ENCODE results near the gene RAB22A. TPM values are rescaled to one million over a fixed set of nuclear protein-coding genes. Genes with fewer than 3 reads are reported as not detected.

RAB22A gene
- total and polyA plus RNA-seq, 9 of the 15 experiments (the other 6 are each of a cell fraction or from before 2014, with no cell fraction given) = 1.1 to 8.0 (median 6.7) TPM

DNA sequence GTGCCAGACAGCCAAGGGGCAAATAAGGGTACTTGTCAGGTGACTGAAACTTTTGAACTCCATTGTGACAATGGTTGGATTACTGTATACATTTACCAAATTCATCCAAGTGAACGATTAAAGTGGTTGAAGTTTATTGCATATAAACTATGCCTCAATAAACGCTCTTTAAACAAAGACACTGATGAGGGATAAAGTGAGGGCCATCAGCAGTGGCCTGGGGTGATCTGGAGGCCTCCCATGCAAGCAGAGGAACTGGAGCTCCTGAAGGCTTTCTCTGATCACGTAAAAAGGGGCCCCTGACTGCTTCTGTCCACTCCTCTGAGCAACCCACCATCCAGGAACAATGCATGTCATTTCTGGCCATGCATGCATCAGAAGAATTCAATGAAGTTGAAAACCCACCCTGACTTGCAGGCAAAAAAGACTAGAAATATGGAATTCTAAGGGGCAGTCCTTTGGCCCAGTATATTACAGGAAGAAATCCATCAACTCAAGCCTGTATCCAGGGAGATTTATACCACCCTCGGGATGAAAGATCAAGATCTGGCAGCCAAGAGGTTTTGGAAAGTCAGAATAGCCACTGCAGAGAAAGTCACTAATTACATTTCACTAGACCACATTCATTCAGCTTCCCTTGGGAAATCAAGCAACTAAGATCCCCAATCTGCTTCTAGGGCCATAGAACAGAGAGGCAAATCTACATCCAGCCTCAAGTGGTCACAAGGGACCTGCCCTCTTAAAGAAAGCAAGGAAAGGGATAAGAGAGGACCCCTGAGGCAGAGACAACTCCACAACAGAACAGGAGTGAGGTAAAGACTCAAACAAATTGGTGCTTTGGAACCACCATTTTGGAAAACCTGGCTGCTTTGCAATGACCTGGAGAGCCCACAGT is 31.7 kb upstream of the RAB22A start (continued):
- TF ChIP-seq CBX8 (IDR thresholded peaks at IDR 0.05; ENCODE audit: borderline replicate concordance, extremely low read depth, low read depth, low read length, poor library complexity, severe bottlenecking) (no peak), ERF (CRISPR knock-in tag; IDR thresholded peaks at IDR 0.05) (no peak), PHF20 (IDR thresholded peaks at IDR 0.05; ENCODE audit: partially characterized antibody) (no peak), ZNF408 (CRISPR knock-in tag; IDR thresholded peaks at IDR 0.05; ENCODE audit: low read depth) (no peak), NFE2L1 (tag; IDR thresholded peaks at IDR 0.05; ENCODE audit: borderline replicate concordance, low read depth) (no peak), SMARCB1 (IDR thresholded peaks at IDR 0.05; ENCODE audit: insufficient read length, low read depth) (no peak)
- TF ChIP-seq, protein P1, sequence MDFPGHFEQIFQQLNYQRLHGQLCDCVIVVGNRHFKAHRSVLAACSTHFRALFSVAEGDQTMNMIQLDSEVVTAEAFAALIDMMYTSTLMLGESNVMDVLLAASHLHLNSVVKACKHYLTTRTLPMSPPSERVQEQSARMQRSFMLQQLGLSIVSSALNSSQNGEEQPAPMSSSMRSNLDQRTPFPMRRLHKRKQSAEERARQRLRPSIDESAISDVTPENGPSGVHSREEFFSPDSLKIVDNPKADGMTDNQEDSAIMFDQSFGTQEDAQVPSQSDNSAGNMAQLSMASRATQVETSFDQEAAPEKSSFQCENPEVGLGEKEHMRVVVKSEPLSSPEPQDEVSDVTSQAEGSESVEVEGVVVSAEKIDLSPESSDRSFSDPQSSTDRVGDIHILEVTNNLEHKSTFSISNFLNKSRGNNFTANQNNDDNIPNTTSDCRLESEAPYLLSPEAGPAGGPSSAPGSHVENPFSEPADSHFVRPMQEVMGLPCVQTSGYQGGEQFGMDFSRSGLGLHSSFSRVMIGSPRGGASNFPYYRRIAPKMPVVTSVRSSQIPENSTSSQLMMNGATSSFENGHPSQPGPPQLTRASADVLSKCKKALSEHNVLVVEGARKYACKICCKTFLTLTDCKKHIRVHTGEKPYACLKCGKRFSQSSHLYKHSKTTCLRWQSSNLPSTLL (IDR thresholded peaks at IDR 0.05) = no peak
- TF ChIP-seq, protein P2, sequence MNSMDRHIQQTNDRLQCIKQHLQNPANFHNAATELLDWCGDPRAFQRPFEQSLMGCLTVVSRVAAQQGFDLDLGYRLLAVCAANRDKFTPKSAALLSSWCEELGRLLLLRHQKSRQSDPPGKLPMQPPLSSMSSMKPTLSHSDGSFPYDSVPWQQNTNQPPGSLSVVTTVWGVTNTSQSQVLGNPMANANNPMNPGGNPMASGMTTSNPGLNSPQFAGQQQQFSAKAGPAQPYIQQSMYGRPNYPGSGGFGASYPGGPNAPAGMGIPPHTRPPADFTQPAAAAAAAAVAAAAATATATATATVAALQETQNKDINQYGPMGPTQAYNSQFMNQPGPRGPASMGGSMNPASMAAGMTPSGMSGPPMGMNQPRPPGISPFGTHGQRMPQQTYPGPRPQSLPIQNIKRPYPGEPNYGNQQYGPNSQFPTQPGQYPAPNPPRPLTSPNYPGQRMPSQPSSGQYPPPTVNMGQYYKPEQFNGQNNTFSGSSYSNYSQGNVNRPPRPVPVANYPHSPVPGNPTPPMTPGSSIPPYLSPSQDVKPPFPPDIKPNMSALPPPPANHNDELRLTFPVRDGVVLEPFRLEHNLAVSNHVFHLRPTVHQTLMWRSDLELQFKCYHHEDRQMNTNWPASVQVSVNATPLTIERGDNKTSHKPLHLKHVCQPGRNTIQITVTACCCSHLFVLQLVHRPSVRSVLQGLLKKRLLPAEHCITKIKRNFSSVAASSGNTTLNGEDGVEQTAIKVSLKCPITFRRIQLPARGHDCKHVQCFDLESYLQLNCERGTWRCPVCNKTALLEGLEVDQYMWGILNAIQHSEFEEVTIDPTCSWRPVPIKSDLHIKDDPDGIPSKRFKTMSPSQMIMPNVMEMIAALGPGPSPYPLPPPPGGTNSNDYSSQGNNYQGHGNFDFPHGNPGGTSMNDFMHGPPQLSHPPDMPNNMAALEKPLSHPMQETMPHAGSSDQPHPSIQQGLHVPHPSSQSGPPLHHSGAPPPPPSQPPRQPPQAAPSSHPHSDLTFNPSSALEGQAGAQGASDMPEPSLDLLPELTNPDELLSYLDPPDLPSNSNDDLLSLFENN (IDR thresholded peaks at IDR 0.05; ENCODE audit: low read depth in 2 of 2, low read length in 2 of 2) = no peak
